Frontal cortex (tissue), 1 donor: ENCODE data around the gene ZXDB. TPM values are rescaled to one million over a fixed set of nuclear protein-coding genes. Genes with fewer than 3 reads are reported as not detected.

Source experiments
- total RNA-seq: library from RNA; depleted of rRNA; stranded (reverse); fragments of >200 nt; gene quantifications from one replicate; pipeline ENCODE4 v1.2.3, GENCODE V29; 2014

The ZXDB gene
- total RNA-seq, 1 donor from 2014 or later = 13.9 TPM

Other genes with a start within 250 kb of the ZXDB start
- under 0.01 TPM for gene NLRP2B, start 88.2 kb downstream of the ZXDB start, total RNA-seq